Hepatocyte (in vitro differentiated cells): ENCODE data around the gene ANKRD11. TPM values are rescaled to one million over a fixed set of nuclear protein-coding genes. Genes with fewer than 3 reads are reported as not detected.

Experiments used
- DNase-seq: peaks from one replicate; pipeline ENCODE4 v3.0.0-alpha.2; 2016; ENCODE audit warnings: low spot score
- H2AFZ ChIP-seq: fragments of 200-600 bp; sonication (generic); 2 replicates; pipeline ENCODE4 v1.6.0; 2016; ENCODE audit warnings: antibody characterized with exemption, mild to moderate bottlenecking
- H3K27ac ChIP-seq: fragments of 200-600 bp; sonication (generic); 2 replicates; pipeline ENCODE4 v1.5.1; 2016; ENCODE audit warnings: mild to moderate bottlenecking
- H3K27me3 ChIP-seq: fragments of 200-600 bp; sonication (generic); 2 replicates; pipeline ENCODE4 v1.6.1; 2016
- H3K36me3 ChIP-seq: fragments of 200-600 bp; sonication (generic); replicated peaks from 2 replicates; pipeline ENCODE4 v1.5.1; 2016; ENCODE audit warnings: low read depth; ENCODE audit not compliant: insufficient read depth
- H3K4me1 ChIP-seq: fragments of 200-600 bp; sonication (generic); 2 replicates; pipeline ENCODE4 v1.5.1; 2016; ENCODE audit warnings: mild to moderate bottlenecking, moderate library complexity; ENCODE audit not compliant: insufficient read depth
- H3K4me2 ChIP-seq: fragments of 200-600 bp; sonication (generic); 2 replicates; pipeline ENCODE4 v1.6.0; 2016
- H3K4me3 ChIP-seq: fragments of 200-600 bp; sonication (generic); 2 replicates; pipeline ENCODE4 v1.5.1; 2016; ENCODE audit warnings: mild to moderate bottlenecking
- H3K79me2 ChIP-seq: fragments of 200-600 bp; sonication (generic); 2 replicates; pipeline ENCODE4 v1.6.0; 2017; ENCODE audit warnings: mild to moderate bottlenecking
- H3K9me2 ChIP-seq: fragments of 200-600 bp; sonication (generic); replicated peaks from 2 replicates; pipeline ENCODE4 v1.6.0; 2017; ENCODE audit warnings: mild to moderate bottlenecking; ENCODE audit not compliant: insufficient read depth
- H3K9me3 ChIP-seq: fragments of 200-600 bp; sonication (generic); 2 replicates; pipeline ENCODE4 v1.5.1; 2016; ENCODE audit warnings: low read depth, mild to moderate bottlenecking
- H4K20me1 ChIP-seq: fragments of 200-600 bp; sonication (generic); 2 replicates; pipeline ENCODE4 v1.6.0; 2016; ENCODE audit warnings: mild to moderate bottlenecking; ENCODE audit not compliant: insufficient read depth, poor library complexity, severe bottlenecking
- EZH2 ChIP-seq: fragments of 200-600 bp; sonication (generic); IDR thresholded peaks from 2 replicates; pipeline ENCODE4 v1.6.1; 2016; ENCODE audit warnings: antibody characterized with exemption, mild to moderate bottlenecking, borderline replicate concordance
- EZH2phosphoT487 ChIP-seq: fragments of 200-600 bp; sonication (generic); IDR thresholded peaks from one replicate; pipeline ENCODE4 v1.6.1; 2018; ENCODE audit warnings: antibody characterized with exemption, mild to moderate bottlenecking, low read depth, moderate library complexity; ENCODE audit not compliant: unreplicated experiment, severe bottlenecking
- WGBS: methylation state at CpG from one replicate; pipeline ENCODE4 v1.1.6; 2016; ENCODE audit warnings: low lambda C conversion rate; ENCODE audit errors: missing lambda C conversion rate; 5-methylcytosine and 5-hydroxymethylcytosine counted together
- polyA plus RNA-seq: library from polyadenylated mRNA; unstranded; fragments of >200 nt; fragmentation: Nextera tagmentation; extraction: Ambion mirVana; gene quantifications from 2 replicates; pipeline ENCODE4 v1.2.1, GENCODE V29; 2016
- total RNA-seq: library from RNA; depleted of rRNA; stranded (reverse); fragments of >200 nt; gene quantifications from 2 replicates; pipeline ENCODE4 v1.2.3, GENCODE V29; 2014
- TF ChIP-seq, protein P1 (sequence below): fragments of 200-600 bp; sonication (generic); IDR thresholded peaks from 2 replicates; pipeline ENCODE4 v1.5.1; 2016; ENCODE audit warnings: antibody characterized with exemption, mild to moderate bottlenecking; ENCODE audit not compliant: poor library complexity

Gene ANKRD11
- total and polyA plus RNA-seq, 2 experiments from 2014 or later = 48.7 to 130 TPM

DNA sequence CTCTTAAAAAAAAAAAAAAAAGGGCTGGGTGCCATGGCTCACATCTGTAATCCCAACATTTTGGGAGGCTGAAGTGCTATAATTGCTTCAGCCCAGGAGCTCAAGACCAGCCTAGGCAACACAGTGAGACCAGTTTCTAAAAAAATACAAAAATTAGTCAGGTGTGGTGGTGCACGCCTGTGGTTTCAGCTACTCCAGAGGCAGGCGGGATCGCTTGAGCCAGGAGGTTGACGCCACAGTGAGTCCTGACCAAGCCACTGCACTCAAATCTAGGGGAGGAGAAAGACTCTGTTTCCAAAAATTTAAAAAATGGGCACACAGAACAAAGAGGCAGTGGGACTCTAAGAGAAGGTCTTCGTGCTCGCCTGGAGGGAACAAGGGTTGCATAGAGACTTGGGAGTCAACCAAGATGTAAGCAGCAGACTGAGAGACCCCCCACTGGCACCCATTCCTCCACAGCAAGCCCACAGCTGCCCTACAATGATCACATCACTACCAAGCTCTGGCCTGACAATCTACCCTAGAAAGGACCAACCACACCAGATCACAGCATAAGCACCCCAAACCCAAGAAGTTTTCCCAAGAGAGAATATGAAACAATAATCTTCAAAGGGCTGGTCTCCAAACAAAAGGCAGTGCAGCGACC, 121.6 kb downstream of the ANKRD11 start:
- DNase-seq = no peak
- H3K79me2 ChIP-seq = peaks cover 100% of the 10 kb centered on the region
- H3K27me3 ChIP-seq = no peaks in the 10 kb centered on the region
- H3K4me1 ChIP-seq = peaks cover 29% of the 10 kb centered on the region
- H2AFZ ChIP-seq = no peak overlapping the region
- H3K4me2 ChIP-seq = no peak overlapping the region
- H3K27ac ChIP-seq = no peak overlapping the region
- no peaks in the 10 kb centered on the region for H3K9me2 ChIP-seq
- H3K9me3 ChIP-seq = no peaks in the 10 kb centered on the region
- 94% methylated on average over 7 of the region's 7 CpGs for WGBS
- peaks cover 100% of the 10 kb centered on the region for H4K20me1 ChIP-seq
- TF ChIP-seq, protein P1, sequence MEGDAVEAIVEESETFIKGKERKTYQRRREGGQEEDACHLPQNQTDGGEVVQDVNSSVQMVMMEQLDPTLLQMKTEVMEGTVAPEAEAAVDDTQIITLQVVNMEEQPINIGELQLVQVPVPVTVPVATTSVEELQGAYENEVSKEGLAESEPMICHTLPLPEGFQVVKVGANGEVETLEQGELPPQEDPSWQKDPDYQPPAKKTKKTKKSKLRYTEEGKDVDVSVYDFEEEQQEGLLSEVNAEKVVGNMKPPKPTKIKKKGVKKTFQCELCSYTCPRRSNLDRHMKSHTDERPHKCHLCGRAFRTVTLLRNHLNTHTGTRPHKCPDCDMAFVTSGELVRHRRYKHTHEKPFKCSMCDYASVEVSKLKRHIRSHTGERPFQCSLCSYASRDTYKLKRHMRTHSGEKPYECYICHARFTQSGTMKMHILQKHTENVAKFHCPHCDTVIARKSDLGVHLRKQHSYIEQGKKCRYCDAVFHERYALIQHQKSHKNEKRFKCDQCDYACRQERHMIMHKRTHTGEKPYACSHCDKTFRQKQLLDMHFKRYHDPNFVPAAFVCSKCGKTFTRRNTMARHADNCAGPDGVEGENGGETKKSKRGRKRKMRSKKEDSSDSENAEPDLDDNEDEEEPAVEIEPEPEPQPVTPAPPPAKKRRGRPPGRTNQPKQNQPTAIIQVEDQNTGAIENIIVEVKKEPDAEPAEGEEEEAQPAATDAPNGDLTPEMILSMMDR = no peak
- TF ChIP-seq EZH2 (no peak), EZH2phosphoT487 (no peak)
- H3K36me3 ChIP-seq = no peaks in the 10 kb centered on the region
- no peak overlapping the region for H3K4me3 ChIP-seq

DNA sequence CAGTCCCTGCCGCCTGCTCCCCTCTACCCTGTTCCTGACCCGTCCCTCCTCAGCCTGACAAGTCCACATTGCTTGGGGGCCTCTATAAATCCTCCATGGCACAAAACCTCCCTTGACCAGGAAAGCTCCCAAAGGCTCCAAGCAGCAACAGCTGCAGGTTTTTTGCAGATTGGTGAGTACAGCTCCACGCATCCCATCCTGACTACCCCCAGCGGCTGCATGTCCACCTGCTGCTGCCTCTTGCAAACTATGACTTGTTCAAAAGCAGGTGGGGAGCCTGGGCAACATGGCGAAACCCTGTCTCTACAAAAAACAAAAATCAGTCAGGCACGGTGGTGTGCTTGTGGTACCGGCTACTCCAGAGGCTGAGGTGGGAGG, 122.8 kb downstream of the ANKRD11 start:
- Histone ChIP-seq H3K9me3 (no peaks in the 10 kb centered on the region), H3K4me3 (no peak overlapping the region), H3K9me2 (no peaks in the 10 kb centered on the region), H2AFZ (no peak overlapping the region), H3K27ac (no peak overlapping the region), H3K4me2 (no peak overlapping the region), H4K20me1 (peaks cover 99% of the 10 kb centered on the region), H3K79me2 (peaks cover 98% of the 10 kb centered on the region), H3K4me1 (peaks cover 36% of the 10 kb centered on the region), H3K36me3 (no peaks in the 10 kb centered on the region), H3K27me3 (no peaks in the 10 kb centered on the region)
- DNase-seq = no peak
- TF ChIP-seq, protein P1 = no peak
- no peak for TF ChIP-seq EZH2phosphoT487
- TF ChIP-seq EZH2 = no peak
- 95% methylated on average over 7 of the region's 7 CpGs for WGBS

DNA sequence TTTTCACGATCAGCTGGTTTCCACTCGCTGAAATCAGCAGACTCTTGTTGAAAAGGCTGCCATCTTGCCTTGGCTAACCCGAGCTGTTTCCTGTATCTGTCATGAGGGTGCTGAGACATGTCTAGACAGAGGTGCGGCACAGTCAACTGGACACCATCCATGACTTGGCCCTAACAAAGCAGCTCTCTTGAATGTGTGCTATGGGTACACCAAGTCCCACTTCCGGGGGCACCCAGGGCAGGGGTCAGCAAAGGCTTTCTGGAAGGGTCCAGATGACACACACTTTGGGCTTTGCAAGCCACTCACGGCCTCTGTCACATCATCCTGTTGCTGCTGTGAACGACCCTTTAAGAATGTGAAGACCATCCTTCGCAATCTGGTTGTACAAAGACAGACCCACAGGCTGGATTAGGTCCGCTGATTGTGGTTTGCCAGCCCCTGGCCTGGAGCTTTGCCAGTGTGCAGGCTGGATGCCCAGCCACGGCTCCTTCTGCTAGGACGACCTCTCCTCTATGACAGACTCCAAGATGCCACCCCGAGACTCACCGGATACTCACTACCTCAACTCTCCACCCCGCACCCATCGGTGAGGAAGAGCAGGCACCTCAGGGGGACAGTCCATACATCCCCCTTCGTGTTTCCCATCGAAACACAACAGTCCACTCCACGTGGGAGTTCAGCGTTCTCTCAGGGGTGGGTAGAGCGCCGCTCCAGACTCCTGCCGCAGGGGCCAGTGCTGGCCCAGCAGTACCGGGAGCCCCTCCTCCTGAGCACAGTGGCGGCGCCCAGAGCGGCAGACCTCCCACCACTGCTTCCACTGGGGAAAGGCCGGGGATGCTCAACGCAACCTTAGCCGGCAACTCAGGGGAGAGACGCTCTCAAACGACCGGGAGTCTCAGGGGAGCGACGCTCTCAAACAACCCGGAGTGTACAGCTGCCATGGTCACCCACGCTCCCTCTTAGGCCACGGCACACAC, 123.5 kb downstream of the ANKRD11 start:
- Histone ChIP-seq H3K9me2 (no peaks in the 10 kb centered on the region), H3K4me3 (no peak overlapping the region), H3K4me1 (peaks cover 42% of the 10 kb centered on the region), H3K27ac (no peak overlapping the region), H3K36me3 (no peaks in the 10 kb centered on the region), H3K9me3 (no peaks in the 10 kb centered on the region), H3K79me2 (peaks cover 98% of the 10 kb centered on the region), H2AFZ (no peak overlapping the region), H4K20me1 (peaks cover 99% of the 10 kb centered on the region), H3K4me2 (no peak overlapping the region), H3K27me3 (no peaks in the 10 kb centered on the region)
- WGBS = 94% methylated on average over 36 of the region's 37 CpGs
- TF ChIP-seq, protein P1 = no peak
- TF ChIP-seq EZH2 (no peak), EZH2phosphoT487 (no peak)
- no peak for DNase-seq
